OCI-LY1 (cell line): Measurements from ENCODE around the gene CEP97.

ENCODE experiments used
- EZH2 ChIP-seq: fragments of 200-600 bp; sonication (generic), shearing (Covaris generic); IDR thresholded peaks from 2 replicates; pipeline ENCODE4 v1.8.0; 2017; ENCODE audit warnings: borderline replicate concordance, mixed run types, mild to moderate bottlenecking, antibody characterized with exemption, low read length, moderate library complexity, mixed read lengths
- TF ChIP-seq, protein P1 (sequence below): fragments of 200-600 bp; sonication (generic), shearing (Covaris generic); IDR thresholded peaks from 2 replicates; pipeline ENCODE4 v1.5.1; 2017; ENCODE audit warnings: mild to moderate bottlenecking, antibody characterized with exemption, low read length, moderate library complexity, mixed read lengths

DNA sequence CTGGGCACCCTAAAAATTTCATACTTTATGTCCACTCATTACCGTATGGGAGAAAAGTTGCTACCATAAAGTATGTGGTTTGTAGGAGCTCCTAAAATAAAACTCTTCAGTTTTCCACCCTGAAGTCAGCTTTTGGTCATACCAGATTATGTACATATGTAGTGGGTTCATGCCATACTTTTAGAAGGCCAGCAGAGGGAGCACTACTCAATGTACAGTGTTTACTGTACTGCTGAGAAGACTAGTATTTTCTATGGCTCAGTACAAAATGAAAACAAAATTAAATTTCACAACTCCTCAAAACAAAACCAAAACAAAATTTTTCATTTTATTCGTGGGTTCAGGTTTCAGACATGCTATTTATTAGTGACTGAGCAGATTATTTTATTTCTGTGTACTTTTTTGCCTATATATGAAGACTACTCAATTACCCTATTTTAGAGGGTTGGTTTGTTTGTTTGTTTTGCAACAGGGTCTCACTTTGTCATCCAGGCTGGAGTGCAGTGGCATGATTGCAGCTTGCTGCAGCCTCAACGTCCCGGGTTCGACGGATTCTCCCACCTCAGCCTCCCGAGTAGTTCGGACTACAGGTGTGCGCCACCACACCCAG, 78.9 kb downstream of the CEP97 start:
- TF ChIP-seq EZH2, result no peak
- TF ChIP-seq, protein P1, sequence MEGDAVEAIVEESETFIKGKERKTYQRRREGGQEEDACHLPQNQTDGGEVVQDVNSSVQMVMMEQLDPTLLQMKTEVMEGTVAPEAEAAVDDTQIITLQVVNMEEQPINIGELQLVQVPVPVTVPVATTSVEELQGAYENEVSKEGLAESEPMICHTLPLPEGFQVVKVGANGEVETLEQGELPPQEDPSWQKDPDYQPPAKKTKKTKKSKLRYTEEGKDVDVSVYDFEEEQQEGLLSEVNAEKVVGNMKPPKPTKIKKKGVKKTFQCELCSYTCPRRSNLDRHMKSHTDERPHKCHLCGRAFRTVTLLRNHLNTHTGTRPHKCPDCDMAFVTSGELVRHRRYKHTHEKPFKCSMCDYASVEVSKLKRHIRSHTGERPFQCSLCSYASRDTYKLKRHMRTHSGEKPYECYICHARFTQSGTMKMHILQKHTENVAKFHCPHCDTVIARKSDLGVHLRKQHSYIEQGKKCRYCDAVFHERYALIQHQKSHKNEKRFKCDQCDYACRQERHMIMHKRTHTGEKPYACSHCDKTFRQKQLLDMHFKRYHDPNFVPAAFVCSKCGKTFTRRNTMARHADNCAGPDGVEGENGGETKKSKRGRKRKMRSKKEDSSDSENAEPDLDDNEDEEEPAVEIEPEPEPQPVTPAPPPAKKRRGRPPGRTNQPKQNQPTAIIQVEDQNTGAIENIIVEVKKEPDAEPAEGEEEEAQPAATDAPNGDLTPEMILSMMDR, result peak; percentile 90
